HepG2 (cell line): ENCODE data around the gene LPIN3. TPM values are rescaled to one million over a fixed set of nuclear protein-coding genes. Genes with fewer than 3 reads are reported as not detected.

Experiments
- CBX2 ChIP-seq, 2 experiments: fragments of 200-600 bp in 1 of 2; sonication (generic); formaldehyde crosslinking in 1 of 2; IDR thresholded peaks; 2 replicates each; pipeline versions ENCODE4 v1.7.0 to v1.8.1; 2018 to 2022; ENCODE audit warnings: low read depth in 2 of 2, low read length in 1 of 2, mild to moderate bottlenecking in 1 of 2, missing genetic modification reagents in 1 of 2
- MXD4 ChIP-seq: IDR thresholded peaks from 2 replicates; pipeline ENCODE4 v1.6.1; 2016; ENCODE audit warnings: mild to moderate bottlenecking, missing biosample characterization, missing genetic modification reagents
- NFKB2 ChIP-seq: sonication (generic); formaldehyde crosslinking; IDR thresholded peaks from 2 replicates; pipeline ENCODE4 v1.4.0; 2020; ENCODE audit warnings: missing genetic modification reagents, borderline replicate concordance
- PPARG ChIP-seq: conservative IDR thresholded peaks from 2 replicates; pipeline ENCODE4 v1.6.1; 2016; ENCODE audit warnings: missing biosample characterization, missing genetic modification reagents
- RCOR2 ChIP-seq: IDR thresholded peaks from 2 replicates; pipeline ENCODE4 v1.6.1; 2016; ENCODE audit warnings: missing biosample characterization, missing genetic modification reagents
- TCF7L2 ChIP-seq: IDR thresholded peaks from 2 replicates; pipeline ENCODE4 v1.6.1; 2011; ENCODE audit warnings: mild to moderate bottlenecking, low read depth, low read length, moderate library complexity
- WIZ ChIP-seq: sonication (generic); formaldehyde crosslinking; IDR thresholded peaks from 2 replicates; pipeline ENCODE4 v1.5.1; 2020; ENCODE audit warnings: mild to moderate bottlenecking, missing genetic modification reagents
- ZFP90 ChIP-seq: sonication (generic); formaldehyde crosslinking; IDR thresholded peaks from 2 replicates; pipeline ENCODE4 v1.8.0; 2022; ENCODE audit warnings: missing genetic modification reagents, mild to moderate bottlenecking, inconsistent platforms, borderline replicate concordance
- ZKSCAN8 ChIP-seq: IDR thresholded peaks from 2 replicates; pipeline ENCODE4 v1.6.1; 2016; ENCODE audit warnings: borderline replicate concordance, missing genetic modification reagents, missing compliant biosample characterization
- ZNF180 ChIP-seq: sonication (generic); formaldehyde crosslinking; IDR thresholded peaks from 2 replicates; pipeline ENCODE4 v1.4.0; 2020; ENCODE audit warnings: low read depth, missing genetic modification reagents, borderline replicate concordance
- ZNF354B ChIP-seq: sonication (generic); formaldehyde crosslinking; IDR thresholded peaks from 2 replicates; pipeline ENCODE4 v1.8.0; 2022; ENCODE audit warnings: mild to moderate bottlenecking, missing genetic modification reagents
- ZNF567 ChIP-seq: sonication (generic); formaldehyde crosslinking; IDR thresholded peaks from 2 replicates; pipeline ENCODE4 v1.8.1; 2023; ENCODE audit warnings: mild to moderate bottlenecking, missing genetic modification reagents, borderline replicate concordance
- ZNF788 ChIP-seq: sonication (generic); formaldehyde crosslinking; IDR thresholded peaks from 2 replicates; pipeline ENCODE4 v1.5.0; 2020; ENCODE audit warnings: mild to moderate bottlenecking, missing genetic modification reagents, borderline replicate concordance
- ZNF790 ChIP-seq: sonication (generic); formaldehyde crosslinking; IDR thresholded peaks from 2 replicates; pipeline ENCODE4 v1.8.0; 2022; ENCODE audit warnings: missing genetic modification reagents, mild to moderate bottlenecking, borderline replicate concordance
- polyA plus RNA-seq, 8 experiments: library from polyadenylated mRNA; depleted of rRNA in 3 of 8; stranded (reverse) in 7 of 8; unstranded in 1 of 8; fragments of >200 nt; fragmentation: Illumina TruSeq in 4 of 8; extraction: Trizol in 4 of 8; gene quantifications; 2 replicates each; pipeline versions ENCODE4 v1.2.1 to v1.2.3, GENCODE V29; 2011 to 2016; ENCODE audit warnings: low read depth in 4 of 8, missing spikeins in 1 of 8, mixed read lengths in 1 of 8; ENCODE audit not compliant: insufficient read depth in 1 of 8
- total RNA-seq, 5 experiments: library from RNA; depleted of rRNA; stranded (reverse); fragments of >200 nt; fragmentation: Illumina TruSeq; extraction: Trizol; gene quantifications; 2 replicates each; pipeline ENCODE4 v1.2.3, GENCODE V29; 2016; ENCODE audit warnings: low read depth in 1 of 5
- TF ChIP-seq, protein P1 (sequence below): IDR thresholded peaks from 2 replicates; pipeline ENCODE4 v1.6.1; 2016; ENCODE audit warnings: missing compliant biosample characterization, missing genetic modification reagents, borderline replicate concordance
- TF ChIP-seq, protein P2 (sequence below): sonication (generic); formaldehyde crosslinking; IDR thresholded peaks from 2 replicates; pipeline ENCODE4 v1.9.0; 2021; ENCODE audit warnings: mild to moderate bottlenecking, missing genetic modification reagents
- TF ChIP-seq, protein P3 (sequence below): sonication (generic); formaldehyde crosslinking; IDR thresholded peaks from 2 replicates; pipeline ENCODE4 v1.5.0; 2020; ENCODE audit warnings: mild to moderate bottlenecking, missing genetic modification reagents
- TF ChIP-seq, protein P4 (sequence below): IDR thresholded peaks from 2 replicates; pipeline ENCODE4 v1.6.1; 2016; ENCODE audit warnings: low read depth

The LPIN3 gene
- total and polyA plus RNA-seq, 2 of the 13 experiments (the other 11 are each of a cell fraction or from before 2014, with no cell fraction given): 14.2 to 28.6 TPM

DNA sequence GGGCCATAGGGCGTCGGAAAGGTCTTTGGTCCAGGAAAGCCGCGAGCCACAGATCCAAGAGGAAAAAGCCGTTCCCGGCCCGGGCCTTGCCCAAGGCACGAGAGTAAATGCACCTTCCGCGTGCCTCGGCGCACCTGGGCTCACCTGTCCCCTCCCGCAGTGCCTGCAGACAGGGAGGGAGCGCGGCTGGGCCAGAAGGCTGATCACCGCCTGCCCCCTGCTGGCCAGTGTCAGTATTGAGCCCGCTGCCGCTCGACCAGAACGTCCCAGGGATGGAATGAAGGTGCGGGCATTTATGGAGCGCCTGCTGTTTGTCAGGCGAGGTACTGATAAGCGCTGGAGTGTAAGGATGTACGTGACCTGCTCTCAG, 679 bp upstream of the LPIN3 start (continued):
- TF ChIP-seq ZNF790 (no peak), TCF7L2 (no peak), ZKSCAN8 (CRISPR knock-in tag) (peak; percentile 100), RCOR2 (CRISPR knock-in tag) (peak; percentile 88), CBX2 (IDR thresholded peaks at IDR 0.05; ENCODE audit: low read depth, low read length) (no peak), CBX2 (CRISPR knock-in tag; IDR thresholded peaks at IDR 0.05; ENCODE audit: low read depth) (no peak), ZNF567 (CRISPR knock-in tag) (peak; percentile 97), ZFP90 (CRISPR knock-in tag) (no peak), WIZ (CRISPR knock-in tag) (0 out of 2 replicates have a peak, but pooled peaks have one; percentile 68), ZNF180 (CRISPR knock-in tag) (no peak), ZNF788 (CRISPR knock-in tag) (peak; percentile 77; the same call in 1 of the 2 replicates), NFKB2 (CRISPR knock-in tag) (peak; percentile 80; the same call in 1 of the 2 replicates), MXD4 (0 out of 2 replicates have a peak, but pooled peaks have one; percentile 69), PPARG (CRISPR knock-in tag) (peak; percentile 71), ZNF354B (CRISPR knock-in tag) (no peak)
- TF ChIP-seq, protein P1, sequence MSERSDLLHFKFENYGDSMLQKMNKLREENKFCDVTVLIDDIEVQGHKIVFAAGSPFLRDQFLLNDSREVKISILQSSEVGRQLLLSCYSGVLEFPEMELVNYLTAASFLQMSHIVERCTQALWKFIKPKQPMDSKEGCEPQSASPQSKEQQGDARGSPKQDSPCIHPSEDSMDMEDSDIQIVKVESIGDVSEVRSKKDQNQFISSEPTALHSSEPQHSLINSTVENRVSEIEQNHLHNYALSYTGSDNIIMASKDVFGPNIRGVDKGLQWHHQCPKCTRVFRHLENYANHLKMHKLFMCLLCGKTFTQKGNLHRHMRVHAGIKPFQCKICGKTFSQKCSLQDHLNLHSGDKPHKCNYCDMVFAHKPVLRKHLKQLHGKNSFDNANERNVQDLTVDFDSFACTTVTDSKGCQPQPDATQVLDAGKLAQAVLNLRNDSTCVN: 0 out of 2 replicates have a peak, but pooled peaks have one; percentile 61
- TF ChIP-seq, protein P2, sequence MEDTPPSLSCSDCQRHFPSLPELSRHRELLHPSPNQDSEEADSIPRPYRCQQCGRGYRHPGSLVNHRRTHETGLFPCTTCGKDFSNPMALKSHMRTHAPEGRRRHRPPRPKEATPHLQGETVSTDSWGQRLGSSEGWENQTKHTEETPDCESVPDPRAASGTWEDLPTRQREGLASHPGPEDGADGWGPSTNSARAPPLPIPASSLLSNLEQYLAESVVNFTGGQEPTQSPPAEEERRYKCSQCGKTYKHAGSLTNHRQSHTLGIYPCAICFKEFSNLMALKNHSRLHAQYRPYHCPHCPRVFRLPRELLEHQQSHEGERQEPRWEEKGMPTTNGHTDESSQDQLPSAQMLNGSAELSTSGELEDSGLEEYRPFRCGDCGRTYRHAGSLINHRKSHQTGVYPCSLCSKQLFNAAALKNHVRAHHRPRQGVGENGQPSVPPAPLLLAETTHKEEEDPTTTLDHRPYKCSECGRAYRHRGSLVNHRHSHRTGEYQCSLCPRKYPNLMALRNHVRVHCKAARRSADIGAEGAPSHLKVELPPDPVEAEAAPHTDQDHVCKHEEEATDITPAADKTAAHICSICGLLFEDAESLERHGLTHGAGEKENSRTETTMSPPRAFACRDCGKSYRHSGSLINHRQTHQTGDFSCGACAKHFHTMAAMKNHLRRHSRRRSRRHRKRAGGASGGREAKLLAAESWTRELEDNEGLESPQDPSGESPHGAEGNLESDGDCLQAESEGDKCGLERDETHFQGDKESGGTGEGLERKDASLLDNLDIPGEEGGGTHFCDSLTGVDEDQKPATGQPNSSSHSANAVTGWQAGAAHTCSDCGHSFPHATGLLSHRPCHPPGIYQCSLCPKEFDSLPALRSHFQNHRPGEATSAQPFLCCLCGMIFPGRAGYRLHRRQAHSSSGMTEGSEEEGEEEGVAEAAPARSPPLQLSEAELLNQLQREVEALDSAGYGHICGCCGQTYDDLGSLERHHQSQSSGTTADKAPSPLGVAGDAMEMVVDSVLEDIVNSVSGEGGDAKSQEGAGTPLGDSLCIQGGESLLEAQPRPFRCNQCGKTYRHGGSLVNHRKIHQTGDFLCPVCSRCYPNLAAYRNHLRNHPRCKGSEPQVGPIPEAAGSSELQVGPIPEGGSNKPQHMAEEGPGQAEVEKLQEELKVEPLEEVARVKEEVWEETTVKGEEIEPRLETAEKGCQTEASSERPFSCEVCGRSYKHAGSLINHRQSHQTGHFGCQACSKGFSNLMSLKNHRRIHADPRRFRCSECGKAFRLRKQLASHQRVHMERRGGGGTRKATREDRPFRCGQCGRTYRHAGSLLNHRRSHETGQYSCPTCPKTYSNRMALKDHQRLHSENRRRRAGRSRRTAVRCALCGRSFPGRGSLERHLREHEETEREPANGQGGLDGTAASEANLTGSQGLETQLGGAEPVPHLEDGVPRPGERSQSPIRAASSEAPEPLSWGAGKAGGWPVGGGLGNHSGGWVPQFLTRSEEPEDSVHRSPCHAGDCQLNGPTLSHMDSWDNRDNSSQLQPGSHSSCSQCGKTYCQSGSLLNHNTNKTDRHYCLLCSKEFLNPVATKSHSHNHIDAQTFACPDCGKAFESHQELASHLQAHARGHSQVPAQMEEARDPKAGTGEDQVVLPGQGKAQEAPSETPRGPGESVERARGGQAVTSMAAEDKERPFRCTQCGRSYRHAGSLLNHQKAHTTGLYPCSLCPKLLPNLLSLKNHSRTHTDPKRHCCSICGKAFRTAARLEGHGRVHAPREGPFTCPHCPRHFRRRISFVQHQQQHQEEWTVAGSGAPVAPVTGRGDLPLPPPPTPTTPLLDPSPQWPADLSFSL (CRISPR knock-in tag): no peak; the same call in 1 of the 2 replicates
- TF ChIP-seq, protein P3, sequence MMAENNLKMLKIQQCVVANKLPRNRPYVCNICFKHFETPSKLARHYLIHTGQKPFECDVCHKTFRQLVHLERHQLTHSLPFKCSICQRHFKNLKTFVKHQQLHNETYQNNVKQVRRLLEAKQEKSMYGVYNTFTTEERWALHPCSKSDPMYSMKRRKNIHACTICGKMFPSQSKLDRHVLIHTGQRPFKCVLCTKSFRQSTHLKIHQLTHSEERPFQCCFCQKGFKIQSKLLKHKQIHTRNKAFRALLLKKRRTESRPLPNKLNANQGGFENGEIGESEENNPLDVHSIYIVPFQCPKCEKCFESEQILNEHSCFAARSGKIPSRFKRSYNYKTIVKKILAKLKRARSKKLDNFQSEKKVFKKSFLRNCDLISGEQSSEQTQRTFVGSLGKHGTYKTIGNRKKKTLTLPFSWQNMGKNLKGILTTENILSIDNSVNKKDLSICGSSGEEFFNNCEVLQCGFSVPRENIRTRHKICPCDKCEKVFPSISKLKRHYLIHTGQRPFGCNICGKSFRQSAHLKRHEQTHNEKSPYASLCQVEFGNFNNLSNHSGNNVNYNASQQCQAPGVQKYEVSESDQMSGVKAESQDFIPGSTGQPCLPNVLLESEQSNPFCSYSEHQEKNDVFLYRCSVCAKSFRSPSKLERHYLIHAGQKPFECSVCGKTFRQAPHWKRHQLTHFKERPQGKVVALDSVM (CRISPR knock-in tag): no peak; the same call in 1 of the 2 replicates
- TF ChIP-seq, protein P4, sequence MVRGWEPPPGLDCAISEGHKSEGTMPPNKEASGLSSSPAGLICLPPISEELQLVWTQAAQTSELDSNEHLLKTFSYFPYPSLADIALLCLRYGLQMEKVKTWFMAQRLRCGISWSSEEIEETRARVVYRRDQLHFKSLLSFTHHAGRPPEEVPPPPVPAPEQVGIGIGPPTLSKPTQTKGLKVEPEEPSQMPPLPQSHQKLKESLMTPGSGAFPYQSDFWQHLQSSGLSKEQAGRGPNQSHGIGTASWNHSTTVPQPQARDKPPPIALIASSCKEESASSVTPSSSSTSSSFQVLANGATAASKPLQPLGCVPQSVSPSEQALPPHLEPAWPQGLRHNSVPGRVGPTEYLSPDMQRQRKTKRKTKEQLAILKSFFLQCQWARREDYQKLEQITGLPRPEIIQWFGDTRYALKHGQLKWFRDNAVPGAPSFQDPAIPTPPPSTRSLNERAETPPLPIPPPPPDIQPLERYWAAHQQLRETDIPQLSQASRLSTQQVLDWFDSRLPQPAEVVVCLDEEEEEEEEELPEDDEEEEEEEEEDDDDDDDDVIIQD (CRISPR knock-in tag): 0 out of 2 replicates have a peak, but pooled peaks have one; percentile 41
